Superior temporal gyrus (tissue), 1 donor: ENCODE data around the gene RAB34.

ENCODE experiments used
- DNase-seq: peaks from one replicate; pipeline ENCODE4 v3.0.0-alpha.2; 2016; ENCODE audit errors: extremely low spot score

The RAB34 gene

GRCh38 chr17:28684963-28685362, 32.7 kb downstream of the RAB34 start:
- peak; percentile 94 for DNase-seq

- no peak for DNase-seq
These were observed 35.0 kb downstream of the RAB34 start for GRCh38 chr17:28682655-28683054.

- DNase-seq: no peak
These were observed 41.7 kb downstream of the RAB34 start for GRCh38 chr17:28675980-28676379.

- no peak for DNase-seq
These were observed 42.2 kb downstream of the RAB34 start for GRCh38 chr17:28675490-28675889.

- no peak for DNase-seq
These were observed 47.8 kb downstream of the RAB34 start for GRCh38 chr17:28669918-28670317.

GRCh38 chr17:28667870-28668269, 49.8 kb downstream of the RAB34 start:
- no peak for DNase-seq

- DNase-seq: no peak
These were observed 51.7 kb downstream of the RAB34 start for GRCh38 chr17:28665994-28666393.
